Forelimb muscle (tissue), 1 donor: ENCODE measurements around the gene NUDC. TPM values are rescaled to one million over a fixed set of nuclear protein-coding genes. Genes with fewer than 3 reads are reported as not detected.
"Not testable (repeated sequence)": the region's sequence is repeated elsewhere in the genome, so short reads cannot be mapped to it uniquely, and the experiment has no call there.

Experiments
- DNase-seq: peaks from one replicate; pipeline ENCODE4 v3.0.0-alpha.2; 2013; ENCODE audit warnings: low read depth
- polyA plus RNA-seq: library from polyadenylated mRNA; unstranded; fragments of 120-200 nt; gene quantifications from one replicate; pipeline ENCODE4 v1.2.1, GENCODE V29; 2013; ENCODE audit not compliant: insufficient read length

Gene NUDC
- polyA plus RNA-seq, 1 donor = 50.2 TPM

- DNase-seq = not testable (repeated sequence)
These were observed 68.0 kb downstream of the NUDC start for GRCh38 chr1:26989403-26990109.

- DNase-seq = no peak
These were observed 70.0 kb downstream of the NUDC start for GRCh38 chr1:26991310-26992116.

- no peak for DNase-seq
These were observed 71.9 kb downstream of the NUDC start, which contains the start of gene TRNP1 for GRCh38 chr1:26993237-26994019. Gene TRNP1 (plus strand): TSS chr1:26993692. CDS start chr1:26993787, 95 bp downstream.

- DNase-seq = no peak
These were observed 72.7 kb downstream of the NUDC start for GRCh38 chr1:26994020-26994786.

GRCh38 chr1:26994787-26995517, 73.4 kb downstream of the NUDC start:
- DNase-seq = no peak

GRCh38 chr1:26996024-26996423, 74.5 kb downstream of the NUDC start:
- DNase-seq = no peak

Other genes with a start within 250 kb of the NUDC start
- 41.5 TPM for gene ARID1A, start 225.7 kb upstream of the NUDC start, polyA plus RNA-seq
- 7.1 TPM for gene PIGV, start 133.8 kb upstream of the NUDC start, polyA plus RNA-seq
- 14.9 TPM for gene ZDHHC18, start 95.1 kb upstream of the NUDC start, polyA plus RNA-seq
- 0.10 TPM for gene SFN, start 58.6 kb upstream of the NUDC start, polyA plus RNA-seq
- gene GPN2, start 31.5 kb upstream of the NUDC start, polyA plus RNA-seq = 19.1 TPM
- 9.9 TPM for gene GPATCH3, start 21.3 kb upstream of the NUDC start, polyA plus RNA-seq
- gene NR0B2, start 7.8 kb upstream of the NUDC start, polyA plus RNA-seq = not detected
- not detected for gene KDF1, start 38.7 kb downstream of the NUDC start, polyA plus RNA-seq
- 0.96 TPM for gene TRNP1, start 71.9 kb downstream of the NUDC start, polyA plus RNA-seq
- gene TENT5B, start 91.1 kb downstream of the NUDC start, polyA plus RNA-seq = 0.65 TPM
- gene SLC9A1, start 233.4 kb downstream of the NUDC start, polyA plus RNA-seq = 14.4 TPM